GM21526 (cell line): ENCODE results near the gene KHK.
A peak's percentile ranks its signal among the peaks of the same experiment; 100 is the strongest.

Experiments
- ATAC-seq: cut with Tn5 transposase; IDR thresholded peaks from one replicate; pipeline ENCODE4 v1.9.1; 2021; ENCODE audit warnings: moderate library complexity; ENCODE audit not compliant: unreplicated experiment, low FRiP score

Gene KHK

GRCh38 chr2:27080603-27080936 is 6.0 kb upstream of the KHK start:
- no peak for ATAC-seq

GRCh38 chr2:27081984-27082772 is 4.4 kb upstream of the KHK start:
- ATAC-seq, result no peak

- ATAC-seq, result no peak
These were observed 3.7 kb upstream of the KHK start for GRCh38 chr2:27082773-27083409.

- ATAC-seq, result no peak
These were observed 2.9 kb upstream of the KHK start for GRCh38 chr2:27083410-27084296.

GRCh38 chr2:27084297-27085061 is 2.1 kb upstream of the KHK start:
- ATAC-seq, result no peak

GRCh38 chr2:27085062-27085672 is 1.4 kb upstream of the KHK start:
- no peak for ATAC-seq

GRCh38 chr2:27085673-27086089 is 891 bp upstream of the KHK start:
- ATAC-seq, result peak; percentile 6

GRCh38 chr2:27086090-27086723 is 365 bp upstream of the KHK start:
- peak; percentile 51 for ATAC-seq

- ATAC-seq, result no peak
These were observed 1.3 kb downstream of the KHK start for GRCh38 chr2:27087823-27088410.

GRCh38 chr2:27088634-27089033 is 2.1 kb downstream of the KHK start:
- ATAC-seq, result no peak

- no peak for ATAC-seq
These were observed 2.8 kb downstream of the KHK start for GRCh38 chr2:27089111-27089954.

- no peak for ATAC-seq
These were observed 5.4 kb downstream of the KHK start for GRCh38 chr2:27091746-27092695.

GRCh38 chr2:27092696-27093429 is 6.3 kb downstream of the KHK start:
- ATAC-seq, result no peak

- no peak for ATAC-seq
These were observed 7.1 kb downstream of the KHK start for GRCh38 chr2:27093430-27094352.

- ATAC-seq, result no peak
These were observed 7.9 kb downstream of the KHK start for GRCh38 chr2:27094353-27094984.
